ENCODE data around the gene TYMP.

- no peak for TF ChIP-seq CTCF (IDR thresholded peaks at IDR 0.05)
- no peak for TF ChIP-seq POLR2A (IDR thresholded peaks at IDR 0.05)
Observed at GRCh38 chr22:50521710-50522109, 8.1 kb downstream of the TYMP start.
